ENCODE results near the gene GRM4. TPM values are rescaled to one million over a fixed set of nuclear protein-coding genes. Genes with fewer than 3 reads are reported as not detected.

Gene GRM4
- total and polyA plus RNA-seq, 10 of the 15 experiments (the other 5 are each of a cell fraction or from before 2014, with no cell fraction given), result 0.01 to 0.31 (median 0.05) TPM; not detected in 2

- intact Hi-C loops (cut with micrococcal nuclease; ENCODE audit: unreplicated experiment), result no loop called here
- H3K27ac ChIP-seq (ENCODE audit: control insufficient read depth, insufficient read depth), result no peak overlapping the region
- no peaks in the 10 kb centered on the region for H3K4me1 ChIP-seq (ENCODE audit: control insufficient read depth, insufficient read depth, low read length)
- WGBS (ENCODE audit: insufficient coverage, insufficient replicate concordance, low lambda C conversion rate, missing lambda C conversion rate), result 18% methylated on average over 5 of the region's 5 CpGs
- CTCF ChIA-PET, result no interaction called here
- H3K36me3 ChIP-seq (ENCODE audit: control insufficient read depth in 2 of 2, insufficient read depth in 2 of 2, low read length in 1 of 2), result no peaks in the 10 kb centered on the region
- POLR2A ChIA-PET, result no interaction called here
- ATAC-seq (no peak), FAIRE-seq (no peak), DNase-seq (ENCODE audit: low read depth, low spot score) (no peak)
- RAD21 ChIA-PET (ENCODE audit: unreplicated experiment), result no interaction called here
- BruUV-seq (replicated peaks), result no TSS peak
- SMC1A ChIA-PET (ENCODE audit: uncharacterized antibody, unreplicated experiment), result no interaction called here
- H2AFZ ChIP-seq (ENCODE audit: control insufficient read depth, low read depth, low read length), result no peak overlapping the region
- H3K9ac ChIP-seq (ENCODE audit: control insufficient read depth, insufficient read depth, low read length), result no peak overlapping the region
- H3K4me3 ChIP-seq, result no peak overlapping the region
- no peaks in the 10 kb centered on the region for H4K20me1 ChIP-seq (ENCODE audit: control insufficient read depth, insufficient read depth)
- H3K4me2 ChIP-seq (ENCODE audit: control insufficient read depth, insufficient read depth), result no peak overlapping the region
- no peaks in the 10 kb centered on the region for H3K9me3 ChIP-seq (replicated peaks; ENCODE audit: control insufficient read depth, insufficient read depth, low read length)
- no peak for TF ChIP-seq SMAD5 (IDR thresholded peaks at IDR 0.05; ENCODE audit: low read depth)
- no peak for TF ChIP-seq RCOR1 (conservative IDR thresholded peaks at IDR 0.05; ENCODE audit: low read depth, low read length)
- no peak for TF ChIP-seq KDM1A (IDR thresholded peaks at IDR 0.05; ENCODE audit: borderline replicate concordance)
- TF ChIP-seq ZBED1 (IDR thresholded peaks at IDR 0.05; ENCODE audit: borderline replicate concordance), result no peak
- TF ChIP-seq ZNF207 (IDR thresholded peaks at IDR 0.05; ENCODE audit: borderline replicate concordance), result no peak
- TF ChIP-seq POLR2AphosphoS2 (IDR thresholded peaks at IDR 0.05; ENCODE audit: low read depth, low read length), result no peak
- no peak for TF ChIP-seq PAX8 (IDR thresholded peaks at IDR 0.05)
- TF ChIP-seq MYB (IDR thresholded peaks at IDR 0.05; ENCODE audit: borderline replicate concordance, low read depth, low read length), result no peak
- TF ChIP-seq HSF1 (IDR thresholded peaks at IDR 0.05; ENCODE audit: low read depth, low read length), result no peak
- no peak for TF ChIP-seq ATF7 (IDR thresholded peaks at IDR 0.05; ENCODE audit: low read depth)
- TF ChIP-seq SP1 (IDR thresholded peaks at IDR 0.05; ENCODE audit: low read depth, low read length), result no peak
- TF ChIP-seq ZNF384 (IDR thresholded peaks at IDR 0.05; ENCODE audit: borderline replicate concordance, low read depth, low read length), result no peak
- no peak for TF ChIP-seq KLF5 (IDR thresholded peaks at IDR 0.05; ENCODE audit: partially characterized antibody)
- TF ChIP-seq RAD21 (IDR thresholded peaks at IDR 0.05; ENCODE audit: insufficient read depth, low read depth, low read length), result no peak
- TF ChIP-seq ATF3 (IDR thresholded peaks at IDR 0.05; ENCODE audit: borderline replicate concordance, extremely low read depth, low read depth, low read length), result no peak
- no peak for TF ChIP-seq SMC3 (IDR thresholded peaks at IDR 0.05; ENCODE audit: borderline replicate concordance, low read length)
- in situ Hi-C loops (cut with MboI), result no loop called here
- no peaks in the 10 kb centered on the region for H3K79me2 ChIP-seq (ENCODE audit: control insufficient read depth, insufficient read depth, low read length)
- peaks cover 0 to 1% of the 10 kb centered on the region in 2 experiments; a peak in 1 of 4 replicates for H3K27me3 ChIP-seq (replicated peaks in 1 of 2; ENCODE audit: control insufficient read depth in 2 of 2, insufficient read depth in 2 of 2, low read length in 1 of 2)
These were observed 65.5 kb downstream of the GRM4 start for GRCh38 chr6:34080357-34080756.

All from GM12878 (cell line).